Suprapubic skin (tissue), 4 donors: Measurements from ENCODE around the gene SLC22A31. TPM values are rescaled to one million over a fixed set of nuclear protein-coding genes. Genes with fewer than 3 reads are reported as not detected.

ENCODE experiments used
- DNase-seq, 2 donors: peaks; one replicate each; pipeline ENCODE4 v3.0.0-alpha.2; 2019; ENCODE audit warnings: low spot score in 2 of 2
- H3K27ac ChIP-seq: fragments of 200-600 bp; sonication (generic); one replicate; pipeline ENCODE4 v1.5.1; 2019
- H3K27me3 ChIP-seq: fragments of 200-600 bp; sonication (generic); one replicate; pipeline ENCODE4 v1.5.1; 2019
- H3K36me3 ChIP-seq: fragments of 200-600 bp; sonication (generic); one replicate; pipeline ENCODE4 v1.5.1; 2019
- H3K4me1 ChIP-seq: fragments of 200-600 bp; sonication (generic); one replicate; pipeline ENCODE4 v1.5.1; 2019
- H3K4me3 ChIP-seq: fragments of 200-600 bp; sonication (generic); one replicate; pipeline ENCODE4 v1.5.1; 2019; ENCODE audit warnings: mild to moderate bottlenecking
- H3K9me3 ChIP-seq: fragments of 200-600 bp; sonication (generic); one replicate; pipeline ENCODE4 v1.5.1; 2019
- EP300 ChIP-seq: sonication (generic); formaldehyde crosslinking; IDR thresholded peaks from one replicate; pipeline ENCODE4 v1.6.1; 2017; ENCODE audit warnings: antibody characterized with exemption
- POLR2A ChIP-seq, 2 donors: fragments of 450-650 bp; IDR thresholded peaks; one replicate each; pipeline ENCODE4 v1.6.1; 2017; ENCODE audit warnings: antibody characterized with exemption in 2 of 2, mild to moderate bottlenecking in 2 of 2, moderate library complexity in 2 of 2
- POLR2AphosphoS5 ChIP-seq, 3 donors: sonication (generic); formaldehyde crosslinking; IDR thresholded peaks; one replicate each; pipeline ENCODE4 v1.6.1; 2017; ENCODE audit warnings: antibody characterized with exemption in 3 of 3
- WGBS: methylation state at CpG from one replicate; pipeline ENCODE4 v1.1.5; 2018; 5-methylcytosine and 5-hydroxymethylcytosine counted together
- total RNA-seq, 4 donors: library from RNA; depleted of rRNA; stranded (reverse); fragments of >200 nt; gene quantifications; one replicate each; pipeline ENCODE4 v1.1.0, GENCODE V29; 2016
- TF ChIP-seq, protein P1 (sequence below), 2 donors: fragments of 200-600 bp in 1 of 2; fragments of 450-650 bp in 1 of 2; sonication (generic) in 1 of 2; IDR thresholded peaks; one replicate each; pipeline ENCODE4 v1.5.1; 2016 to 2019; ENCODE audit warnings: antibody characterized with exemption in 2 of 2, mild to moderate bottlenecking in 1 of 2, moderate library complexity in 1 of 2

SLC22A31 gene
- total RNA-seq, 4 donors from 2014 or later, result 0.72 to 6.6 (median 4.7) TPM

DNA sequence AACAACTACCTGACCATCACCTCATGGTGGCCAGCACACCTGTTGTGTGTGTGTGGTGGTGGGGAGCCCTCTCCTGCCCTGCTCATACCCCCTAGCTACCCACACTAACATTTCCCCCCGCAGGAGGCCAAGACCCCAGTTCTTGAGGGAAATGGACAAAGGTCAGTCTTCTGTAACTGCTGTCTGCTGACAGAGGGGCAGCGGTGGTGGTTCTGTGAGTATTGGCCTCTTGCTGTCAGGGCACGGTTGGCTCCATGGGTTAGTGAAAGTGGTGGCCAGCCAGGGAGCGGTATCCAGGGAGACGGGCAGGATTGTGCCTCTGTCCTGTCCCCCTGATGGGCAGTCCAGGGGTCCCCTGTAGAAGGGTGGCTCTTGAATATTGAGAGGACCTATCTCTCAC, 43.3 kb upstream of the SLC22A31 start:
- H3K4me3 ChIP-seq, result no peak overlapping the region
- H3K27ac ChIP-seq, result no peak overlapping the region
- WGBS, result 76% methylated on average over 5 of the region's 5 CpGs
- no peaks in the 10 kb centered on the region for H3K36me3 ChIP-seq
- DNase-seq, result no peak
- H3K27me3 ChIP-seq, result no peaks in the 10 kb centered on the region
- H3K9me3 ChIP-seq, result no peaks in the 10 kb centered on the region
- TF ChIP-seq POLR2A (IDR thresholded peaks at IDR 0.05) (no peak), POLR2AphosphoS5 (IDR thresholded peaks at IDR 0.05) (no peak), EP300 (no peak)
- TF ChIP-seq, protein P1, sequence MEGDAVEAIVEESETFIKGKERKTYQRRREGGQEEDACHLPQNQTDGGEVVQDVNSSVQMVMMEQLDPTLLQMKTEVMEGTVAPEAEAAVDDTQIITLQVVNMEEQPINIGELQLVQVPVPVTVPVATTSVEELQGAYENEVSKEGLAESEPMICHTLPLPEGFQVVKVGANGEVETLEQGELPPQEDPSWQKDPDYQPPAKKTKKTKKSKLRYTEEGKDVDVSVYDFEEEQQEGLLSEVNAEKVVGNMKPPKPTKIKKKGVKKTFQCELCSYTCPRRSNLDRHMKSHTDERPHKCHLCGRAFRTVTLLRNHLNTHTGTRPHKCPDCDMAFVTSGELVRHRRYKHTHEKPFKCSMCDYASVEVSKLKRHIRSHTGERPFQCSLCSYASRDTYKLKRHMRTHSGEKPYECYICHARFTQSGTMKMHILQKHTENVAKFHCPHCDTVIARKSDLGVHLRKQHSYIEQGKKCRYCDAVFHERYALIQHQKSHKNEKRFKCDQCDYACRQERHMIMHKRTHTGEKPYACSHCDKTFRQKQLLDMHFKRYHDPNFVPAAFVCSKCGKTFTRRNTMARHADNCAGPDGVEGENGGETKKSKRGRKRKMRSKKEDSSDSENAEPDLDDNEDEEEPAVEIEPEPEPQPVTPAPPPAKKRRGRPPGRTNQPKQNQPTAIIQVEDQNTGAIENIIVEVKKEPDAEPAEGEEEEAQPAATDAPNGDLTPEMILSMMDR (IDR thresholded peaks at IDR 0.05), result no peak
- H3K4me1 ChIP-seq, result peaks cover 13% of the 10 kb centered on the region

DNA sequence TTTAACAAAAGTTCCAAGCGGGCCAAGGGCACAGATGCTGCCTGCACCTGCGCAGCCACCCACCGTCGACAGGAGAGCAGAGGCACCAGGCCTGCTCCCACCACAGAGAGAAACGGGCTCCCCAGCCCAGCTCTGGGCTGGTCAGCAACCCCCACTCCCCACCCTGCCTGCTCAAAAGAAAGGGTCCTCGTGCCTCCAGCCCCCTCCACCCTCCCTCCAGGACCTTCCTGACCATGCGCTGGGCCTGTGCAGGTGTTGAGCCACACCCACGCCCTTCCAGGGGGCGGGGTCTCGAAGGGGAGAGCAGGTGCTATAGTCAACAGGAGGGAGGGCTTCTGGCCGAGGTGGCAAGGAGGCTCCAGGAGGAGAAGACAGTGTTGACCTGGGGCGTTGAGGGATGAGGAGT, 42.5 kb upstream of the SLC22A31 start:
- TF ChIP-seq, protein P1 (IDR thresholded peaks at IDR 0.05), result no peak
- TF ChIP-seq POLR2A (IDR thresholded peaks at IDR 0.05) (no peak), POLR2AphosphoS5 (IDR thresholded peaks at IDR 0.05) (no peak), EP300 (no peak)
- H3K4me3 ChIP-seq, result no peak overlapping the region
- 39% methylated on average over 10 of the region's 12 CpGs for WGBS
- no peaks in the 10 kb centered on the region for H3K27me3 ChIP-seq
- no peak overlapping the region for H3K27ac ChIP-seq
- no peaks in the 10 kb centered on the region for H3K36me3 ChIP-seq
- DNase-seq, result no peak
- H3K4me1 ChIP-seq, result peaks cover 13% of the 10 kb centered on the region
- H3K9me3 ChIP-seq, result no peaks in the 10 kb centered on the region

DNA sequence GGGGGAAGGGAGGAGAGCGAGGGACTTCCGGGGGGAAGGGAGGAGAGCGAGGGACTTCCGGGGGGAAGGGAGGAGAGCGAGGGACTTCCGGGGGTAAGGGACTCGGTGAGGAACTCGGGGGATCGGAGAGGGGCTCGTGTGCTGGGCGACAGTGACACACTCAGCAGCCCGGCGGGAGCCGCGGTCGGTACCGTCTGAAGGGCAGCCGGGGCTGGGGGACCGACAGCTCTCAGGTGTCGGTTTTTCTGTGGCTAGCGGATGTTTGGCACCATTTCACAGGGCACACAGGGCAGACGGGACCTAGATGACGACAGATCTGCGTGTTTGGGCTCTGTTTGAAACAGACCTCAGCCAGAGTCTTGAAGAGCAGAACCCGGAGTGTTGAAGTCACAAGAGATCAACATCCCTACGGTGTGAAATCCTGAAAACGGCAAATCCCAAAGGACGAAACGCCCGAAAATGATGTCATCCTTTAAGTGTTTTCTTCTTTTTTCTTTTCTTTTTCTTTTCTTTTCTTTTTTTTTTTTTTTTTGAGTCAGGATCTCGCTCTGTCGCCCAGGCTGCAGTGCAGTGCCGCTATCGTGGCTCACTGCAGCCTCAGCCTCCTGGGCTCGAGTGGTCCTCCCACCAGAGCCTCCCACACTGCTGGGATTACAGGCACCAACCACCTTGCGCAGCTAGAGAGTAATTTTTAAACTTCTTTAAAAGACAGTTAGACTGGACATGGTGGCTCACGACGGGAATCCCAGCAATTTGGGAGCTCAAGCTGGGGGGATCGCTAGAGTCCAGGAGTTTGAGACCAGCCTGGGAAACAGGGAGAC, 41.1 kb upstream of the SLC22A31 start:
- TF ChIP-seq, protein P1 (IDR thresholded peaks at IDR 0.05), result no peak
- peak in 1 of 2 donors; percentile 79 for TF ChIP-seq POLR2A (IDR thresholded peaks at IDR 0.05)
- TF ChIP-seq POLR2AphosphoS5 (IDR thresholded peaks at IDR 0.05), result peak in 2 of 3 donors; percentile 46 to 78
- TF ChIP-seq EP300, result no peak
- Histone ChIP-seq H3K9me3 (no peaks in the 10 kb centered on the region), H3K4me1 (peaks cover 4% of the 10 kb centered on the region), H3K27ac (peak overlapping the region; percentile 94), H3K36me3 (no peaks in the 10 kb centered on the region), H3K4me3 (peak overlapping the region; percentile 66), H3K27me3 (no peaks in the 10 kb centered on the region)
- DNase-seq, result peak; percentile 87 to 89
- WGBS, result 8% methylated on average over 37 of the region's 39 CpGs

DNA sequence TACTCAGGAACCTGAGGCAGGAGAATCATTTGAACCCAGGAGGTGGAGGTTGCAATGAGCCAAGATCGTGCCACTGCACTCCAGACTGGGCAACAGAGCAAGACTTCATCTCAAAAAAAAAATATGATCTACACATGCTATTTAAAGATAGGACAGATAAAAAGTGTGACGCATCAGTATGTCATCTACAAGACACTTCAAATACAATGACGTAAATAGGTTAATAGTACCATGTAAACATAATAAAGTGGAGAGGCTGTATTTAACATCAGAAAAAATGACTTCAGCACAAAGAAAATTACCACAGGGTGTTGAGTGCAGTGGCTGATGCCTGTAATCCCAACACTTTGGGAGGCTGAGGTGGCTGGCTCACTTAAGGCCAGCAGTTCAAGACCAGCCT, 37.4 kb upstream of the SLC22A31 start:
- no peaks in the 10 kb centered on the region for H3K9me3 ChIP-seq
- no peak overlapping the region for H3K4me3 ChIP-seq
- no peak overlapping the region for H3K27ac ChIP-seq
- no peak for TF ChIP-seq EP300
- TF ChIP-seq POLR2AphosphoS5 (IDR thresholded peaks at IDR 0.05), result no peak
- H3K36me3 ChIP-seq, result peaks cover 15% of the 10 kb centered on the region
- 81% methylated on average over 3 of the region's 3 CpGs for WGBS
- peaks cover 4% of the 10 kb centered on the region for H3K4me1 ChIP-seq
- no peak for DNase-seq
- H3K27me3 ChIP-seq, result no peaks in the 10 kb centered on the region

DNA sequence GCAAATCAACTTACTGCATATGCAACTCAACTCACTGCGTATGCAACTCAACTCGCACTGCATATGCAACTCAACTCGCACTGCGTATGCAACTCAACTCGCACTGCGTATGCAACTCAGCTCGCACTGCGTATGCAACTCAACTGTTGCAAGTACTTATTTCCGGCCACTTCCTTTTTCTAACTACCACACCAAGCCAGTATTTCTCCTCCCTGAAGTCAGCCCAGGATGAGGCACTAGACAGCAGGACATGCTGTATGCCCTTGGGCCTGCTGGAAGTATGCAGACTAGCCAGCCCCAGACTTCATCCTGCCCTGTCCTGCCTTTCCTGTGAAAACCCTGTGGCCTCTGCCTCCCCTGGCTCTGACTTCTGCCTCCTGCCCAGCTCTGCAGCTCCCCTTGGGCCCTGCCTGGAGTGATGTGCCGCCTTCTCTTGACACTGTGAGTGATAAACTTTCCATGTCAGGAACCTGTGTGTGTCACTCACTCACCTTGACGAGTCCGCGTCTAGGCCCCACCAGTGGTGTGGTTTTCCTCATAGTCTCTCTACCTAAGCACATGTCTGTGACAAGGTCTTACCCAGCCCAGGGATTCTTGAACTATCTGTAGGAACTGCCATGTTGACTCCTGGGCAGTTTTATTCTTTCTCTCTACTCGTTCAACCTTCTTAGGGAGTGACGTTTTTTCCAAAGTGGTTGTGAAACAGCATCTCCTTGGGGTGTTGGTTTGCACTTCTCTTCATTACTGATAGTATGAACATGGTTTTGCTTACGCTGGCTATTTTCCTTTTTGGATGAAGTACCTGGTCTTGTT, 33.5 kb upstream of the SLC22A31 start:
- H3K4me3 ChIP-seq, result no peak overlapping the region
- H3K36me3 ChIP-seq, result peaks cover 51% of the 10 kb centered on the region
- no peak overlapping the region for H3K27ac ChIP-seq
- H3K4me1 ChIP-seq, result no peaks in the 10 kb centered on the region
- no peaks in the 10 kb centered on the region for H3K9me3 ChIP-seq
- TF ChIP-seq, protein P1 (IDR thresholded peaks at IDR 0.05), result no peak
- TF ChIP-seq POLR2AphosphoS5 (IDR thresholded peaks at IDR 0.05), result no peak
- TF ChIP-seq POLR2A (IDR thresholded peaks at IDR 0.05), result no peak
- TF ChIP-seq EP300, result no peak
- DNase-seq, result no peak
- 95% methylated on average over 16 of the region's 16 CpGs for WGBS
- no peaks in the 10 kb centered on the region for H3K27me3 ChIP-seq
